Hindlimb muscle (tissue), 1 donor: ENCODE results near the gene MOB3B. TPM values are rescaled to one million over a fixed set of nuclear protein-coding genes. Genes with fewer than 3 reads are reported as not detected.

ENCODE experiments used
- DNase-seq: peaks from one replicate; pipeline ENCODE4 v3.0.0-alpha.2; 2013
- polyA plus RNA-seq: library from polyadenylated mRNA; unstranded; fragments of 120-200 nt; gene quantifications from one replicate; pipeline ENCODE4 v1.2.1, GENCODE V29; 2013; ENCODE audit not compliant: insufficient read length

Gene MOB3B
- polyA plus RNA-seq, 1 donor, result 1.5 TPM

DNA sequence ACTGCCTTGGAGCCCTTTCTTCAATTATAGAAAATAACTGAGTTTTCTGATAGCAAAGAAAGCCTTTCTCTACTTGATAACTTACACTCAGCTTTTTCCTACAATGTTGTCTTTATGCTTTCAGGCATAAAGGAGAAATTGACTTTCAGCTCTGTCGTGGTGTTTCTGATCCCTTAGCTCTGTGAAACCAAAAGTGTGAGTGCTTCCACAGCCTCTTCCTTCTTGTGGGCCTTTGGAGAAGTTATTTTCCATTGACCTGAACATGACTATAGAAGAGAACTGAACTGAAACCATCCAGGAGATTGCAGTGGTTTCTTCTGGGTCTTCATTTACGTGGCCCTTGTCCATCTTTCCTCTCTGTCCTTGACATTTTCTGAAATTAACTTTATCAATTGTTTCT lies 173.2 kb downstream of the MOB3B start:
- DNase-seq, result no peak

DNA sequence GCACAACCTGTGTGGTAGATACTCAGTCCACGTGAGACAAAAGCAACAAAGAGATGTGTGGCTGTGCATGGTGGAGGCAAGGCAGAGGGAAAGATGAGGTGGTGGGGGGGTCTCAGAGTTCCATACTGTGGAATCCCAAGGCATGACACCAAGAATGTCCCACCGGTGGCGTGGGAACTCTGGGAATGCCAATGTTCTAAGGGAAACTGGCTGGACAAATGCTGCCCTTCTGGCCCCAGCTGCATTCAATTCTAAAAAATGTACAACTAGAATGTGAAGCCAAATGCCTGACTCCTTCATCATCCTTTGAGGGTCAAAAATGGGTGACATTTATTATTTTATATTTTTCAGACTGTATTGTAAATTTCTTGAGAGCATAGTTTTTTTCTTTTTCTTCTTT lies 174.4 kb downstream of the MOB3B start:
- no peak for DNase-seq

DNA sequence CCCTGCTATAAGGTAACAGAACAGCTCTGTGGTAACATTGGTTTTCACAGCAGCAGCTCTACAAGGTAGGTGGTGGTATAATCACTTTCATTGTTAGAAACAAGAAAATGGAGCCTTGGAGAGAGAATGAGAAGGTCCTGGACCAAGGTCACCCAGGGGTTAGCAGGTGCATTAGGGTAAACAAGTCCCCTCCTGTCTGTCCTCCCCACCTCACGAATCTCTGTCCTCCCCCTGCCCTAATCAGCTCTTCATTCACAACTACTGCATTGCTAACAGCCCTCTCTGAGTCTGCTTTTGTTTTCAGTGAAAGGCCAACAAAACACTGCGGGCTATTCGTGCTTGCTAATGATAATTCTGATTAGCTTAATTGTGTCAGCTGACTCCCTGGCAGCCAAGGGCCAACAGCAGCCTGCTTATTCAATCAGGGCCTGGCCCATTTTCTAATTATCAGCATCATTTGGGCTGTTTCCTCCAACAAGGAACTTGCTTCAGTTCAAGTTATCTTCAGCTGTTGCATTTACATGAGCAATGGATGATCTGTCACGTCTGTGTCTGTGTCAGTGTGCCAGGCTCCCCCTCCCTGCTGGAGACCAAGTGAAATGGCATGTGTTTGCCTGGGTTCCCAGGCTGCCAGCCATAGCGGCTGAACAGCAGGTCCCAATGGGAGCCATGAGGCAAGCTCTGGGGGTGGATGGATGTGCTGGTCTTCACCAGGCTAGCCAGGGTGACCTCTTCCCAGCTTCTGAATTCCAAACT lies 176.0 kb downstream of the MOB3B start:
- no peak for DNase-seq

DNA sequence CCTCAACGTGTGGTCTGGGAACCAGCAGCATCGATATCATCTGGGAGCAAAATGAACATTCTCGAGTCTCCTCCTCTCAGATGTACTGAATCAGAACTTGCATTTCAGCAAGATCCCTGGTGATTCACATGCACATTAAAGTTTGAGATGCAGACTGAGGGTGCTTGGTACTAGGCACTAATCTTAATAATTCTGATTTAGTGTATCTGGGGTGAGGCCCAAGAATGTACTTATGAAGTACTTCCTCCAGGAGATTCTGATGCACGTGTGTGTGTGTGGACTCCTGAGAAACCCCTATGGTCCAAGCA lies 176.5 kb downstream of the MOB3B start:
- DNase-seq, result no peak

DNA sequence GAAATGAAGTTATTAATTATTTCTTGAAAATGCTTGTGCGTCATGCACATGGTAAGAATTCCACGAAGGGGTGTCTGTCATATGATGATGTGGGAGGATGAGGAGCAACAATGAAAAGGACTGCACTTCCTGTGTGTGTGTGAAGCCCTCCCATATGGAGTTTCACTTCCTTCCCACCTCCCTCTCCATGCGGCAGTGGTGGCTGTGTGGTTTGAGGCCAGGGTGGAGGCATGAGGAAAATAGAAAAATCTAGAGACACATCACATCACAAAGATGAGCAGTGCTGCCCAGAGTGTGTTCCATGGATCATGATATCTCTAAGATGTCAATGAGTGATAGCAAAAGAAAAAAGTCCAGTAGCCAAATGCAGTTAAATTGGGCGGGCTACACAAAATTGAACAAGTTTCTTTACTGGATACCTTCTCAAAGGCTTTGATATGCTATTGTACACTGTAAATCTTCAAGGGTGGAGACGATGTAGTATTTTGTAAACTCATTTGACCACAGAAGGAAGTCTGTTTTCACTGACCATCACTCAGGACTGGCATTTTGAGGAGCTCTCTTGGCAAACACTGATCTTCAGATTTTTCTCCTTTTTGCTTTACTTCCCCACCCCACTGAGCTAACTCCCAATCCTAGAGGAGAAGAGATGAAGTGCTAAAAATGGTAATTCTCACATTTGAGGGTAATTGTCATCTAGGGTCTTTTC lies 177.0 kb downstream of the MOB3B start:
- no peak for DNase-seq

DNA sequence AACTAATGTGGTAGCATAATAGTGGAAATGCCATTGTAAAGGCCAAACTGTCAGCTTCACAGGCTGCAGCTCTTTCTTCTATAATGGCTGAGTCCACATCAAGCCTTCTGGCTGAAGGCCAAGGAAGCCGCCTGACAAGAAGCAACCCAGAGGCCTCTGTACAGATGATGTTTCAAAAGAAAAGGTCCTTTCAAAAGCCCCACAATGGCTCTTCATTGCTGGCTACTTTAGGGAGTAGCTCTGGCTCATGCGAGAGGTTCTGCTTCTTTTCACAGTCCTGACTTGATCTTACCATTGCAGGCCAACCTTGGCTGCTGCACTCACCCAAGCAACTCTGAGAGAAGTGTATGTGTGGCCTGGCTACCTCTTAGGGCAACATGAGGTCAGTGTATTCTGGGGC lies 178.2 kb downstream of the MOB3B start:
- DNase-seq, result no peak

DNA sequence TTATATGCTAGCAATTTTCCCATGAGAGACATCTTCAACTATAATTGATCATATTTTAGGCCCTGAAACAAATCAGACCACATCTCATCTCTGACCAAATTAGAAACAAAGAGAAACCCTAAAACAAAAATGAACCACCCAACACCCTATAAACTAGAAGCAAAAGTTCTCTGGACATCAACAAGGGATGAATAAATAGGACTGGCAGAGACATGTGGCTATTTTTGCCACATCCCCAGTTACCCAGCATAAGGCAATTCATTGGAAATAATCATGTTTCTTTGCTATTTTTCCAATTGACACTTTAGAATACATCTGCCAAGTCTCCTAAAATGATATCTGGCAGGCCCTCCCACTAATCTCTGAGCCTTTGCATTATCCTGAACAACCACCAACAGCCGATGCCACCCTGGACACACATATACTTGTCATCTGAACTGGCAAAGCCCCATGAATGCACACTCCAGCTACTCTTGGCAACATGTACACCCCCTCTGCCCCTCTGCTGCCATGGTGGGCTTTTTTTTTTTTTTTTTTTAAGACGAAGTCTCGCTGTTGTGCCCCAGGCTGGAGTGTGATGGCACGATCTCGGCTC lies 179.1 kb downstream of the MOB3B start:
- no peak for DNase-seq

DNA sequence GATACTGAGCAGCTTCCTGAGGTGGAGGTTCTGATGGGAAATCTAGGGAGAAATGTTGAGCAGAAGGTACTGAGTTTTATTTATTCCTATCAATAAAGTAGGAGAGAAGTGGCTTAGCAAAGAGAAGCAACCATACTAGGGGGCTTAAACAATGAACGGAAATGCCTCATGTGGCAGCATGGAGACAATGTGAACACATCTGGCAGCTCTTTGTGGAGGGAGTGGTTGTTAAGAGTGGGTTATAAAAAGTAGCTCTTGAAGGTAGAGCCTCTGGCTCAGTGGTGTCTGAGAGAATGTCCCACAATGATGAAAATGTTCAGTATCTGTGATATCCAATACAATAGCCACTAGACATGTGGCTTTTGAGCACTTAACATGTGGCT lies 179.9 kb downstream of the MOB3B start:
- no peak for DNase-seq

DNA sequence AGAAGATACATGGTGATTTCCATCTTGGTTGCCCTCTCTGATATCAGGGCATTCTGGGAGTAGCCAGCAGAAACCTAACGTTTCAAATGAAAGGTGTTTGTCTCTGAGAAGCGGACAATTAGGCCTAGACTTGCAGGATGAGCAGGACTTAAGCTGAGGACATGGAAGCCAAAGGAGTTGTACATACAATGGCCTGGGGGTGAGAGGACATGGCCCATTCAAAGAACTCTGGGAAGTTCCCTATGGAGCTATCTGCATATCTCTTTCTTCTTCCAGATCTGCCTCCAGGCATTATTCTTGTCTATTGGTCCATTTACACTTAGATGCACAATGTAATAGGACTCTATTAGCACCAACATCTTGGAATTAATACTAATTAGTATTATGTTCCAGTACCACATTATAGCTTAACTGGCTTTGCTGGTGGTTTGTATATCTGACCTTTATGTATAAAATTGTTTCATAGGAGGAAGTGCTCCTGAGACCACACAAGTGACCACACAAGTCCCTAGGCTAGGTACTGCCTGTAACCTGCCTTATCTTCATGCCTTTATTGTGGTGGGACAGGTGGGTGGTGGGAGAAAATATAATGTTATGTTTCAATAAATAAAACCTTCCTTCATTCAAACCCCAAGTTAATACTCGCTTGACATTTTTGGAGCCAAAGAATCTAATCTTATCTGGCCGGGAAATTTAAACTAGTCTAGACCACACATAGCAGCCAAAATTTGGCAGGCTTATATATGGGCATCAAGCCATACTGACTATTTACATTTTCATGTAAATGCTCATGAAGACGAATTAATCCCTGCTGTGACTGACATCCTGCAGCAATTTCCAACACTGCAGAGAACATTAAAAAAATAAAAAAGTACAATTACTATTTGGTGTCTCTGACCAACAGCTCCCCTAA lies 180.6 kb downstream of the MOB3B start:
- no peak for DNase-seq

DNA sequence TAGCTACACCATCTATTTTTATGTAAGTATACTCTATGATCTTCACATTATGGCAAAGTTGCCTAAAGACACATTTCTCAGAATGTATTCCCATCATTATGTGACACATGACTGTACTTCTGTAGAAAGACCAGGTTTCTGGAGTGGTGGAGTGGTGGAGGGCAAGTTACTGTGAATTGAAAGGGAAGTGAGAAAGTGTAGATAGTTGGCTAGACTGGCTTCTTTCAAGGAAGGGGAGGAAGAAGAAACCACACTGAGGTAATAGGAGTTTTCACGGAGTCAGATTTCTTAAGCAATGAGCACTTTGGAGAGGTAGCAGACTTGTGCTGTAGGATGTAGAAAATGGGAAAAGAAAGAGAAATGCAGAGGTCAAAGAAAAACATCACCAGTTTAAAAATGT lies 181.7 kb downstream of the MOB3B start:
- no peak for DNase-seq

DNA sequence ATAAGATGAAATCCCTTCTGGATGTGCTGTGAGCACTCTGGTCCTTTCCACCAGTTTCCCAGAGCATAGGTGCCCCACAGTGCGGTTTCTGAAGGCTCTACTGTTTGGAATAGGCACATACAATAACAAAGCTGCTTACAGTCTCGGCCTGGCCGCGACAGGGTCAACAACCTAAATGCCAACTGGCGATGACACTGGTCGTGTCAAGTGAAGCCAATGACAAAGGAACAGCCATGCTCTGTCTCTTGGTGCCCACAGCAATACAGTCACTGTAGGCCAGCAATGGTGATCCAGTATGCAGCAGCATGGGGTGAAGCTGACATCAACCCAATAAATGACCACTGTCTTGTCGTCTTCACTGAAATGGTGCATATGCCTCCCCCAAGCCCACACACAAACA lies 184.8 kb downstream of the MOB3B start:
- DNase-seq, result no peak

DNA sequence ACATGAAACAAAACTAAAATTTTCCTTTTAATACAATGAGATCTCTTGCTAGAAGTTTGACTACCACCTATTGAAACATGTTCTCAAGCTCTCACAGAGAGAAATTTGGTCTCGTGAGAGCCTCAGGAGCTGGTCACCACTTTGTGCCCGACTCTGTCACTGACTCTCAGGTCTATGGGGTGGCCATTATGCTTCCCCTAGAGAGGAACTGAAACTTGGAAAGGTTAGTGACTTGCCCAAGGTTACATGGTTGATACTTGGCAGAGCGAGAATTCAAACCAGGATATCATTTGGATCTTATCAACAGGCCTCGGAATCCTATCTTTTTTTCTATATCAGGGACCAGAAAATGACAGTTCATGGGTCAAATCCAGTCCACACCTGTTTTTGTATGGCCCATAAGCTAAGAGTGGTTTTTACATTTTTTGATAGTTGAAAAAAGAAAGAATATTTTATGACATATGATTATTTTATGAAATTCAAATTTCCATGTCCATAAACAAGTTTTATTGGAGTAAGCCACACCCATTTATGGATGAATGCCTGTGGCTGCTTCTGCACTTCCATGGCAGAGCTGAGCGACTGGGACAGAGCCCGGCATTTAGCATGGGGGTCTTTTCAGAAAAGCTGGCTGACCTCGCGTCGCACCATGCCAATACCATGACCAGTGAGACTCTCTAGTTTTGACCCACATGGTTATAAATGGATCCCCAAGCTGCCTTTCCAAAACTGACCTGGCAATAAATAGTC lies 187.9 kb downstream of the MOB3B start:
- no peak for DNase-seq

DNA sequence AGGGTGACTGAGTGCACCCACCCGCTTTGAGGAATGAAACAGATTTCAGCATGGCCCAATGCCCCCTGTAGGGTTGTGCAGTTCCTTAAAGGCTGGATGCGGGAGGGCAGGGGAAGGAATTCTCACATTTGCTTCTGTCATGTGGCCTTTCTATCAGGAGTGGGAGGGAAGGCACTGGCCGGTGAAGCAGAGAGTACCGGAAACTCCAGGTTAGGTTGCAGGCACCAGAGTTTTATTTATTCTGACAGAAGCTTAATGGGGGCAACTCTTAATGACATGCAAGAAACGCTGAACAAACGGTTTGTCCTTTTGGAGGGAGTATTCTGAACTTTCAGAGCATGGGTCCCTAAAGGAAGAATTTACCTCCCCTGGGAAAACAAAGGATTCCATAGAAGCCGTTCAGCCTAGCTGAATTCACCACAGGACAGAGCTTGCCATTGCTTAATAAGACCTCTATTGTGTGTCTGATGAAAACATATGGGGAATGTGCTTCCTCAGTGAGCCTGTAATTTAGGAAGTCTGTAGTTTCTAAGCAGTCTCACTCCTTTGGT lies 188.6 kb downstream of the MOB3B start:
- DNase-seq, result no peak

DNA sequence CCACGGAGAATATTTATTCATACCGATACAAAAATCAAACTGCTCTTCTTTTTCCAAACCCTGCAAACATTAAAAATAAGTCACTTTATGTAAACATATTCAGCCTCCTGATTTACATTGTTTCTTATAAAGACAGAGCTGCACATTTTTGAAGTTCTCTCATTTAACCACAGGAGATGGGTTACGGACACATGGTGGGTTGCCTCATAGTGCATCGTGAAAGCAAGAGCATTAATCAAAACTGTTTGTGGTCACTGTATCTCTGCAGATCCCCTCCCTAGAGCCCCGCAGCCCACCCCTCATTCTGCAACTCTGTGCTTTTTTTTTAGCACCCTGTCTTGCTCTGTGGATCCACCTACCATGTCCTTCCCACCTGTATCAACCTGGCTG lies 189.3 kb downstream of the MOB3B start:
- DNase-seq, result no peak

DNA sequence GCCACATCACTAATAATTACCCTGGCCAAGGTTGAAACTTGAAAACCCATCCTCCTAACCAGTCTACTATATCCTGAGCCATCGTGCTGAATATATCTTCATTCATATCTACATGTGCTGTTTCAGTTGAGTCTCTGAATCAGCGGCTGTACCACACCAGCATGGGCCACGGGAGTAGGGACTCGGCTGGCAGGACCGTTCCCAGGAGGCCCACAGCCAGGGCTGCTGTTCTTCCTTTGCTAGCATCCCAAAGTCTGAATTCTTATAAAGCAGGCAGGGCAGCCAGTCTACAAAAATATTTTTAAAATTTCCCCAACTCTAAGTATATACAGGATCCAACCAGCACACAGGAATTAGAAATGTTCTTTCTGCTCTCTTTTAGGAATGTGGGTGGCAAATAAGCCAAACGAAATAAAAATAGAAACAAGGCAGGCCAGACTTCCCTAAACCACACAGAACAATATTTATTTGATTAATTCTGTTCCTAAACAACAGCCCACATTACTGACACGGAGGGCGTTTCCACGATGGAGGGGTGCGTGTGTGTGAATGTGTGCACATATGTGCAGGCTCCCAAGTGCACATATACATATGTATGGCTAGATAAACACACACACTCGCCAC lies 189.8 kb downstream of the MOB3B start:
- DNase-seq, result no peak

DNA sequence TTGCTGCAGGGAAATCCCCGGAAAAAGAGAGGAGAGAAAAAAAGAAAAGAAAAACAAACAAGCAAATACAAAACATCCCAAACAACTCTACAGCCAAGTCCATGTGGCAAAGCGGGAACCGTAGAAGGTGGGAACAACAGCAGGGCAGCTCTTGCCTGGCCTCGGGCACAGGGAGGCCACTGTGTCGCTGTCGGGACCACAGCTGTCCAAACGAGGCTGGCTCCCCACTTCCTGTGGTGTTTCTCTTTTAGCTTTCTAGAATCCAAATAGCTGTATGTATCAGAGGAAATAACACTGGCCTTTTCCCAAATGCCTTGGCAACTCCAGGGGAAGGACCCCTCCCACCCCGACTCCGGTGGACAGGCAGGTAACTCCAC lies 191.1 kb downstream of the MOB3B start:
- no peak for DNase-seq

DNA sequence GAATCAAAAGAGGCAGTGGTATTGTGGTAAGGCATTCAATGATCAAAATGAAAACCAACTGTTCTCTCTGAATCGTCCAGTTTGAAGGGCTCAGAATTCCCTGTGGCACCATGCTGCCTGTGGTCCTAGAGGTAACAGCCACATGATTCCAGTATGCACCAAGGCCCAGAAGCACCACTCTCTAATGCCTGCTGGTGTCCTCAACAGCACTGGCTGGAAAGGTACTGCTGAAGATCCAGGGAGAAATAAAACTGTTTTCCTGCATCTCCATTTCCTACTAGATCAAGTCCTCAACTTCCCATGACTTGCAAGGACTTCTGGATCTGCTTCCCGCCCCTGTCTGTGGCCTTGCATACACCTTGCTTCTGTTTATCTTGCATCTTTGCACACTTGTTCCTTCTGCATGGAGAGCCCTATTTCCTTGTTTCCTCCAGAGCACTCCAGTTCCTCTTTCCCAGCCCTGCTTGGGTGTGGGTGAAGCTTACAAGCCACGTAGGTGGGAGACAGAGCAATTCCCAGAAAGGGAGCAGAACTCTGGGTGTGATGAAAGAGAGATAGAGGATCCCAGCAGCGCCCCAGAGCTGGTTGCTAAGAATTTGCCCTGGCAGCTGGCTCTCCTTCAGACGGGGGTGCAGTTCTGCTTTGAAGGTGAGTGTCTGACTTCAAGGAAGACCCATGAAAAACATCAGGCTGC lies 191.6 kb downstream of the MOB3B start:
- no peak for DNase-seq

DNA sequence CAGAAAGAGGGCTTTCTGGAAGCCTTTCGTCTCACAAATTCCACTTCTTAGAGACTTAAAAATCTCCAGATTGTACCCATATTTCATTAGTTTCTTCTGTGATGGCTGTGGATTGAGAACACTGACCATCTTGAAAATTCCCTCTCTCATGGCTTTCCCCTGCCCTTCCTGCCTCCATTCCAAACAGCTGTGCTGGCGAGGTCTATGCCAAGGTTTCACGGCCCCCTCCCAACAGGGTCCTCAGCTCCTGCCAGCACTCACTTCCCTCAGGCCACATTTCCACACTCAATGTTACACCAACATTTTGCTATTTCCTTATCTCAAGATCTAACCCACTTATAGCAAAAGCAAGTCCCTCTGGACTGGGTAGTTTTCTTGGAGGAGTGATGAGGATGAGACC lies 192.4 kb downstream of the MOB3B start:
- DNase-seq, result no peak

DNA sequence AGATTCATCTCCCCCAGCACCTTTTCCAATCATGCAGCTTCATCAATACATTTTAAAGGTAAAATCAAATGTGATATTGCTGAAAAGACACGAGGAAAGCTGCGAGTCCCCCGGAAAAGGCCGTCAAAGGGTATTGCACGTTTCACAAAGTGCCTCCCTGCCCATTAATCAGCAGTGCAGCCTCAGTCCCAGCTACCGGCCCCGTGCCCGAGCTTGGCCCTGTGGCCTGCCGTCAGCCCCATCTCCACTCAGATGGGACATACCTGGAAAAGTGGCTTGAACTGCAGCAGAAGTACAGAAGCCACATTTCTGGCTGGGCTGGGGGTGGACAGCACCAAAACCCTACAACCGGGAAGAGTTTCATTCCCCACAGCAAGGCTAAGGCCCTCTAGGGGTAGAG lies 192.8 kb downstream of the MOB3B start:
- DNase-seq, result no peak

DNA sequence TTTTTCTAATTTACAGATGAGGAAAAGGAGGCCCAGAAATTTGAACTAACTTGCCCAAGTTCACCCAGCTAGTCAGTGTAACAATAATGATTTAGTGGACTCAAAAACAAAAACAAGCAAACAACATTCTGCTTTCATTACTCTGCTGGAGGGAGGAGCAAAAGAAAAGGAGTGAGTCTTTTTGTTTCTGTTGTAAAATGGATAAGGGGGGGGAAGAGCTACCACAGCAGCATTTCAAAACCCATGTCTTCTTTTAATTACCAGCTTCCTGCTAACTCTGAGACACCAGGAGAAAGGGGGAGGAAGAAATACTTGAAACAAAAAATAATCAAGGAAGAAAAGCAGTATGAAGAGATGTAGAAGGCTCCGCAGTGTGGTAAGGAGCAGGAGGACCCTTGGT lies 193.5 kb downstream of the MOB3B start:
- no peak for DNase-seq

DNA sequence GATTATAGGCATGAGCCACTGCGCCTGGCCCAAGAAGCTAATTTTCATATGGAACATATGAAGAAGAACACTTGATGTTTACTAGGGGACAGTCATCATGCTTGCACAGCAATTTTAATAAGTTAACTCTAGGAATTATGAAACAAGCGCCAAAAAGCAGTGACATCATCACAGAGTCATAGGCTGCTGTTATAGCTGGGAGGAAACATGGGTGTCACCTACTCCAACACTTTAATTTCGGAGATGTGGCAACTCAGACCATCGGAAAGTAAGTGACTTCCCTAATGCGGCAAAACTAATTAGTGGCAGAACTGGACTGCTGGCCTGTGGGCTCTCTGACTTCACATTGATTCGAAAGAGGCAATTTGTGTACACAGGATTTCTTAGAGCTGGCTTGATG lies 194.5 kb downstream of the MOB3B start:
- DNase-seq, result no peak
